Activated CD8-positive, alpha-beta memory T cell treated with anti-CD3 and anti-CD28 coated beads for 36 hours (primary cell): ENCODE data around the gene PRKG1. TPM values are rescaled to one million over a fixed set of nuclear protein-coding genes. Genes with fewer than 3 reads are reported as not detected.
"Not testable (repeated sequence)": the region's sequence is repeated elsewhere in the genome, so short reads cannot be mapped to it uniquely, and the experiment has no call there.

ENCODE experiments used
- CTCF ChIA-PET: fragments of 350-600 bp; sonication (Branson Sonifier 250); formaldehyde crosslinking; loops from one replicate; lab custom pipeline; 2021; ENCODE audit warnings: antibody characterized with exemption; lab: Charles Lee
- POLR2A ChIA-PET: fragments of 350-600 bp; sonication (Branson Sonifier 250); formaldehyde crosslinking; loops from one replicate; lab custom pipeline; 2021; ENCODE audit warnings: antibody characterized with exemption; lab: Charles Lee
- total RNA-seq, 2 experiments: library from RNA; stranded (reverse); gene quantifications; one replicate each; pipeline ENCODE4 v1.2.3, GENCODE V29; 2021

Gene PRKG1
- total RNA-seq, 2 experiments from 2014 or later: not detected

GRCh38 chr10:52011118-52011517 is 936.8 kb downstream of the PRKG1 start:
- POLR2A ChIA-PET: no interaction called here
- CTCF ChIA-PET: no interaction called here

DNA sequence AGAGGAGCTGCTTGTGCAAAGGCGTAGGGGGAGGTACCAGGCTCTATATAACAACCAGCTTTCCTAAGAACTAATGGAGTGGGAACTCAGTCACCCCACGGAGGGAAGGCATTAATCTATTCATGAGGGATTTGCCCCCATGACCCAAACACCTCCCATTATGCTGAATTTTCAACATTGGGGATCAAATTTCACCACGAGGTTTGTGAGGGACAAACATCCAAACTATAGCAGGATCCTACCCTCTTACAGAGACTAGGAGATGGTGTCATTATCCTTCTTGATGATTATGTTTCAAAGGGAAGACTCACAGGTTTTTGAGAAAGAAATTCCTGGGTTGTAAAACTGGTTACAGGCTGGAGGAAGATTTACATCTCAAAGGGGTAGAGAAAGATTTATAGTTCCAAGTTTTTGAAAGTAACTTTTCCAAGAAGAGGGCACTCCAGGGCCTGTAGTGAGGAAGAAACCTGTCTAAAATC is 944.8 kb downstream of the PRKG1 start:
- POLR2A ChIA-PET: no interaction called here

DNA sequence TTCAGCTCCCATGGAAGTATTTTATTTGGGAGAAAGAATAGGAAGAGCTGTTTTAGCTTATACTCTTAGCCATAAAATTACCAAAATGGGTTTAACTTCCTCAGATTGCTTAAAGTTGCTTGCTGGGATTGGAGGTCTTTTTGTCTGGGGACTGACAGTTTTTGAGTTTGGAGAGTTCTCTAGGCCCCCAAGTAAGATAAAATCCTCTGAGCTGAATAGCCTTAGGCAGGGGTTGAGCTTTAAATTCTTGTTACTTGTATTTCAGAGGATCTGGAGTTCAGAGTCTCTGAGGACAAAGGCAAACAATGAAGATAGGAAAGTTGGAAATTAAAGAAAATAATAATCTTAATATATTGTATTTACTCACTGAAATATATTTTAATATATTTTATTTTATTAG is 945.4 kb downstream of the PRKG1 start:
- POLR2A ChIA-PET: no interaction called here
- CTCF ChIA-PET: no interaction called here

More for the DNA sequence above, 944.8 kb downstream of the PRKG1 start:
- CTCF ChIA-PET: no interaction called here

- ChIA-PET CTCF (no interaction called here), POLR2A (no interaction called here)
Measured at GRCh38 chr10:52020173-52020572, 945.9 kb downstream of the PRKG1 start.

DNA sequence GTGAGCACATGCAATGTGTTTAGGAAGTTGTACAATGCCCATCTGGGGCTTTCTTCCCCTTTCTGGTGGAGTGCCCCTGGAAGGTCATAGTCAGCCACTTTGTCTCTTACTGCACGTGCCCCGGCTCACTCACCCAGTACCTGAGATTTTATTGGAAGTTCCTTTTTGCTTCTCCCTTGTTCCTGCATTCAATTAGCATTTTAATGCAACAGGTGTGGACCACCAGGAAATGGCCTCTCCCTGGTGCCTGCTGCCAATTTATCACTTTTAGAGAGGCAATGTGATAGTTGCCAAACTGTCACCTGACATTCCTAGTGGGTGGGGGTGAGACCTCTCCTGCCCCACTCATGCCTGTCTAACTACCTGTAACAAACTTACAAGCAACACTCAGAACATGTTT is 946.4 kb downstream of the PRKG1 start:
- ChIA-PET POLR2A (no interaction called here), CTCF (no interaction called here)

GRCh38 chr10:52027055-52027705 is 952.9 kb downstream of the PRKG1 start:
- ChIA-PET POLR2A (no interaction called here), CTCF (no interaction called here)

DNA sequence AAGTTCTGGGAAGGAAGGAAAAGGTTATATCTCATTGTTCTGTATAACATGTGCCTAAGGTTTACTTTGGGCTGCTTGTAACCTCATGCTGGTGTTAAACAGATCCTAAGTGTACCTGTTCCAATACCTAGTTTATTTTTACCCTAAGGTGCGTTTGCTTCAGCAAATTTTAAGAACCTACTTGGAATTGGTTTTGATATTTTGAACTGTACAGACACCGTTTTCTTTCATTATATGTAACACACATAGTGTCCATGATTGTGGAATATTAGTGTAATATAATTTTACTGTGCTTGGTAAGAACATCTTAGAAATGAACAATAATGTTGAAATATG is 954.2 kb downstream of the PRKG1 start:
- ChIA-PET CTCF (no interaction called here), POLR2A (no interaction called here)

DNA sequence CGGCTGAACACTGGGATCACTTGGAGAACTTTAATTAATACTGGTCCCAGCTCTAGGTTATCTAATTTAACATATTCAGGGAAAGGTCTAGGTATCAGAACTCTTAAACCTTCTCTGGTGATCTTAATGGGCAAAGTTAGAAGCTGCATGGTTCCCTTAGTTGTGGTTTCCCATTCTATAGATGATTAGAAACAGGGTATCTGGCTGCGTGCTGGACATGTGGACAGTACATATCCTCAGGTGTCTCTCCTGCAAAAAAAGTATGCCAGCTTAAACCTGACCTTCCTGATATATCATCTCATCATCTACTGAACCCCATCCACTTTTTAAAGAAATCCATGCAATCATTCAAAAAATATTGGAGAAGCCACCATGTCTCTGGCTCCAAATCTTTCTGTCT is 955.3 kb downstream of the PRKG1 start:
- ChIA-PET CTCF (no interaction called here), POLR2A (no interaction called here)

DNA sequence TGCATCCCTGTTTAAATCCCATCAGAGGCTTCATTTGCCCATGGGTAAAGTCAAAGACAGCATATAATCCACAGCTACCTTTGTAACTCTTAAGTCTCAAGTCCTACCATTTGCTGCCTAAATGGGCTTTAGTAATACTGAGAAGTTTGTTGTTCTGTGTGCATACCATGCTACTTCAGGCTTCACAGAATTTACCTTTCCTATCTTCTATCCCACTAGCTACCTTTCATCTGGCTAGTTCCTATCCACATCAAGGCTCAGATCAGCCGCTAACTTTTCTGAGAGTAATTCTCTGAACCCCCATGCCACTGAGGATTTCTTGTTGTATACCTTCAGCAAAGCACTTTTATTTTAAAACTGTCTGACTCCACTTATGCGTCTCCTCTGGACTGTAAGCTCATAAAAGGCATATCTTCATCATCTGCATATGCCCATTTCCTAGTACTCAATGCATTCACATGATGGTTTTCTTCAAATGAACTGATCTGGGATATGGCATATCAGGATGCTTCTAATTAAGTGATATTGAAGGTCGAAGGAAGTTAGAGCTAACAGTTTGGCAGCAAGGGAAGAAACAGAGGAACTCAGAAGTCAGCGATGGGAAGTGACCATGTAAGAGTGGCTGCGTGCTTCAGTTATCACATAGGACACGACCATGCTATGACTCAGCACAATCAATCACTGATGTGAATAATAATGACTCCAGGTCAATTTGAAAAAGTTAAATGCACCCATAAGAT is 955.9 kb downstream of the PRKG1 start:
- ChIA-PET POLR2A (no interaction called here), CTCF (no interaction called here)

DNA sequence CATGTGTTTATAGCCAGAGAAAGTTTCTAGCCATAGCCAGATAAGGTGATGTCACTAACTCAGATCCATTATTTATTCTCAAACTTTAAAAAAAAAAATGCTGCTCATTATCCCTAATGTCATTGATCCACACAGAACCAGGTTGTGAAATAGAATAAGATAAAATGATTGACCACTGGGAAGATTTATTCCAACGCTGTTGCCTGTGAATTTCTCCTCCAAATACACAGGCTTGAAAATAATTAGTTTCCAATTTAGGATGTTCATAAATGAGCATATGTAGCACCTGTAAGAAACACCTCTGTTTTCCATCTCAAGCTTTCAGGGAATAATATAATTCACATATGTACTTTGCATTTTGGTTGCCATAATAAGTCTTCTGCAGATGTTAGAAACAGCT is 956.7 kb downstream of the PRKG1 start:
- ChIA-PET CTCF (no interaction called here), POLR2A (no interaction called here)

DNA sequence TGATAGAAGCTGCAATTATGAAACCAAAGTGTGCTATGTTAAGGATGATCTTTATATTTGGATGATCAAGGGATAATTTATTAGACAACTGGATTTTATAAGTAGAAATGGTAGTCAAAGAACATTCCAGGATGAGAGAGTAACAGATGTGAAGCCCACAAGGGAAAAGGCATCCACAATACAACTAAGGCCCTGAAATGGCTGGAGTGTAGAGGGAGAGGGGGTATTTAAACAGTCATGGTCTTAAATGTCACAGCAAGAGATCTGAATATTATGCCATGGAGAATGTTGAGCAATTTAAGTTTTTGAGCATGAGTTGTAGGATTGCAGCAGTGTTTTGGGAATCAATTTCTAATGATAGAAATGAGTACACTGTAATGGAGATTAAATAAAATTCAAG is 957.5 kb downstream of the PRKG1 start:
- CTCF ChIA-PET: no interaction called here

GRCh38 chr10:52032681-52033629 is 958.7 kb downstream of the PRKG1 start:
- ChIA-PET CTCF (no interaction called here), POLR2A (no interaction called here)

More for the DNA sequence above, 957.5 kb downstream of the PRKG1 start:
- POLR2A ChIA-PET: no interaction called here

- POLR2A ChIA-PET, CTCF ChIA-PET: not testable (repeated sequence)
Measured at GRCh38 chr10:52039002-52039793, 964.9 kb downstream of the PRKG1 start.

- ChIA-PET CTCF (no interaction called here), POLR2A (no interaction called here)
Measured at GRCh38 chr10:52040486-52040885, 966.2 kb downstream of the PRKG1 start.

DNA sequence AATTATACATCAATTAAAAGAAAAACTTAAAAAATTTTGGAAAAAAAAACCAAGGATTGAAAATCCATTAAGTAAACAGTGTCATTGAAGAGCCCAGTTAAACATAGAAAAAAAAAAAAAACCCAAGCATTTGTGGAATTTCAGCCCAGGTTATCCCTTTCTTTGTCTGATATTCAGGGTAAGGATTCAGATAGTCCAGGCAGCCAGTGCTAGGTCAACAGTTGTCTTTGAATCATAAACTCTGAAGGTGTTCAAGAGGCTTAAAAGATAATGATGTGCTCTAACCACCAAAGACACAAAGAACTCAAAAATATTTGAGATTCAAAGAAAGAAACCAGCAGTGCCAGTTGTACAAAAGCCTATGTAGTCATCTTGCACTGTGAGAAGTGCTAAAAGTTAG is 969.5 kb downstream of the PRKG1 start:
- ChIA-PET POLR2A (no interaction called here), CTCF (no interaction called here)

GRCh38 chr10:52048051-52048450 is 973.8 kb downstream of the PRKG1 start:
- CTCF ChIA-PET: no interaction called here
- POLR2A ChIA-PET: no interaction called here

GRCh38 chr10:52050429-52051047 is 976.3 kb downstream of the PRKG1 start:
- POLR2A ChIA-PET: no interaction called here
- CTCF ChIA-PET: no interaction called here

DNA sequence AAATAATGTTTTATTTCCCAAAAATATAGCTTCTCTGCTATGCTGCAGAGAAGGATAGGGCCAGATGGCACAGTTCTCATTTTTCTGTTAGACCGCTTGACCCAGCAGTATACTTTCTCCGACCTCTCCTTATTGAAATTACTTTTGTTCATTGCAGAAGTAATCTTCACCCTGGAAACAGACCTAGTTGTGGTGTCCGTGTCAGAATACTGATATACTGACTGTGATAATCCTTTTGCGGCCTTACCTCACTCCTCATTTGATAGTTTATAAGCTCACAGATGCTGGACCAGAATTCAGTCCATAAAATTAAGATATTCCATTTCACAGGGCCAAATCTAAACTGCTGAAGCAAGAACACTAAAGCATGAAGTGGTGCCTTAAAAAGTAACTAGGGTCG is 979.2 kb downstream of the PRKG1 start:
- ChIA-PET POLR2A (no interaction called here), CTCF (no interaction called here)

DNA sequence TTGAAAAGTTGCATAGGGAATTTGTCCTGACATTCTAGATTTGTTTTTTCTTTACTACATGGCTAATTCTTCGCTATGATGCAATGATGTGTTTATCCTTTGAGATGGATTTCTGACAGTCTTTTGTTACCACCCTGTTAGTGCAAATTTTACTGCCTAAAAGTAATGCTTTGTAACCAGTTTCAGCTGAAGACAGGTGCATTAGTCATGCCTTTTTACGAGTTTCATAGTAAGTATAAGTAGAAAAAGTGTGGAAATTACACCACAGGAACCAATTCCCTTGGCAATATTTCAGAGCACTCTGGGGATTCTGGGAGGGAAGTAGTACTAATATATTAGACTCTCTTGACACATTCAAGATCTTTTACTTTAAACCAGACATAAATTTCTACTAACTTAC is 982.0 kb downstream of the PRKG1 start:
- ChIA-PET CTCF (no interaction called here), POLR2A (no interaction called here)
